Measurements from ENCODE around the gene CLVS2. TPM values are rescaled to one million over a fixed set of nuclear protein-coding genes. Genes with fewer than 3 reads are reported as not detected.

Gene CLVS2
- total and polyA plus RNA-seq, 5 donors from 2014 or later: not detected

DNA sequence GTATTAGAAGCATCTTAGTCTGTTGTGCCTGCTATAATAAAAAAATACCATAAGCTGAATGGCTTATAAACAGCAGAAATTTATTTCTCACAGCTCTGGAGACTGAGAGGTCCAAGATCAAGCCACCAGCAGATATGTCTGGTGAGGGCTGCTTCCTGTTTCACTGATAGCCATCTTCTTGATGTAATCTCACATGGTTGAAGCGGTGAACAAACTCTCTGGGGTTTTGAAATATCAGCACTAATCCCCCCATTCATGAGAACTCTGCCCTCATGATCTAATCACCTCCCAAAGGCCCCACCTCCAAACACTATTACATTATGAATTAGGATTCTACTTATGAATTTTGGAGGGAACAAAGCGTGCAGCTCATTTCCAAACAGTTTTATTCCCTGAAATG is 11.6 kb upstream of the CLVS2 start:
- Mint-ChIP-seq H3K4me1 (no peaks in the 10 kb centered on the region), H3K4me3 (no peak overlapping the region), H3K36me3 (no peaks in the 10 kb centered on the region), H3K9me3 (peaks cover 0 to 22% (median 7%) of the 10 kb centered on the region in 7 donors), H3K27me3 (no peaks in the 10 kb centered on the region), H3K27ac (no peak overlapping the region)
- Histone ChIP-seq H3K27me3 (ENCODE audit: control insufficient read depth, insufficient read depth, low read length) (no peaks in the 10 kb centered on the region), H3K4me3 (ENCODE audit: low read depth, low read length) (no peak overlapping the region), H3K36me3 (ENCODE audit: control insufficient read depth, insufficient read depth, low read length) (no peaks in the 10 kb centered on the region), H3K9me3 (ENCODE audit: control insufficient read depth in 2 of 2, low read length in 2 of 2) (no peaks in the 10 kb centered on the region), H3K27ac (ENCODE audit: insufficient read depth, low read length, poor library complexity, severe bottlenecking) (no peak overlapping the region), H3K4me1 (ENCODE audit: control insufficient read depth, insufficient read depth, low read length, poor library complexity, severe bottlenecking) (no peaks in the 10 kb centered on the region)
- ATAC-seq (ENCODE audit: low read depth in 2 of 2) (no peak), DNase-seq (no peak)

DNA sequence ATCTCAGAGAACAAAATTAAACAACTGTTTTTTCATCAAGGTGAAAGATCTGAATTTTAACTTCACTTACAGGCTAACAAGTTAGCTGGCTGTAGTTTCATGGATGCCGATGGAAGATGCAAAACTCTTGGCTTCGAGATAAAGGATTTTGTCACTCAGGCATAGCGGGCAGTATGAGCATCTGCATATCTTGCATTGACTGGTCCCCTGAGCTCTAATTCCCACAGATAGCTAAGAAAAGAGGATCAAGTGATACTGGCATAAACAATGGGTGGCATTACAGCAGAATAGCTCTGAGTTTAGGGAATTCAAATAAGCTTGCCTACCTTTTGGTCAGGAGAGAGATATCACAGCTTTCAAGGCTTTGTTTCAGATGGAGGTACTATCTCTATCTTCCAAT is 1.8 kb upstream of the CLVS2 start:
- Mint-ChIP-seq H3K27ac (no peak overlapping the region), H3K4me3 (no peak overlapping the region), H3K36me3 (no peaks in the 10 kb centered on the region), H3K9me3 (peaks cover 0 to 9% (median 0%) of the 10 kb centered on the region in 7 donors), H3K4me1 (peaks cover 0 to 2% (median 0%) of the 10 kb centered on the region in 4 donors), H3K27me3 (peaks cover 18% of the 10 kb centered on the region)
- Histone ChIP-seq H3K4me3 (ENCODE audit: low read depth, low read length) (no peak overlapping the region), H3K27ac (ENCODE audit: insufficient read depth, low read length, poor library complexity, severe bottlenecking) (no peak overlapping the region), H3K9me3 (ENCODE audit: control insufficient read depth in 2 of 2, low read length in 2 of 2) (no peaks in the 10 kb centered on the region), H3K27me3 (ENCODE audit: control insufficient read depth, insufficient read depth, low read length) (peaks cover 7% of the 10 kb centered on the region), H3K4me1 (ENCODE audit: control insufficient read depth, insufficient read depth, low read length, poor library complexity, severe bottlenecking) (no peaks in the 10 kb centered on the region), H3K36me3 (ENCODE audit: control insufficient read depth, insufficient read depth, low read length) (no peaks in the 10 kb centered on the region)
- no peak for ATAC-seq (ENCODE audit: low read depth in 2 of 2)
- DNase-seq: no peak

DNA sequence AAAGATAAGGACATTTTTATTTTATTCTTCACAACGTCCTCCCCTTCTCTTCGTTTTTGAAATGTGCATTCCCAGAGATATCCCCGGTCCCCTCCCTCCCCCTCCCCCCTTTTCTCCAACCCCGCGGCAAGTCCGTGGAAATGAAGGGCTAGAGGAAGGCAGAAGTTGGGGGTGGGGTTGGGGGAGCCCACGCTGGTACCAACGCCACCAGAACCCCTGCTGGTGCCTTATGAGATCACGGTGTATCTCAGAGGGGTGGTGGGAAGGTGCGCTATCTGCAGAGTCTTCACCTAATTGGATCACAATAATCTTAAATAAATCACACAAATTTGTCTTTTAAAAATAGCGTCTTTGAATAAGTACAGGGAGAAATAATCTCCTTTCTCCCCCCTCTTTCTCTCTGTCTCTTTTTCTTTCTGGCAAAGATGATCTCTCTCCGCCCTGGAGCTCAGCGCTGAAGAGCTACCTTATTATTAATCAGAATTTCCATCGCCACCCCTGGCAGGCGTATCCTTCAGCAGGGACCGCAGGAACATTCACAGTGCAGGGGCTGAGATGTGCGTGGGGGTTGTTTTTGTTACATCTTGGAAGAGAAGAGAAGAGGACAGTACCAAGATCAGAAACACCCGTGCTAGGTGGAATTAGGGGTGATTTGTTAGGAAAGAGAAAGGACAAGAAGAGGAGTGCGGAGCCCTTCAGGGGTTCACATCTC is 915 bp downstream of the CLVS2 start:
- DNase-seq (no peak), ATAC-seq (ENCODE audit: low read depth in 2 of 2) (no peak)
- no peak overlapping the region for H3K27ac ChIP-seq (ENCODE audit: insufficient read depth, low read length, poor library complexity, severe bottlenecking)
- no peak overlapping the region for H3K27ac Mint-ChIP-seq
- H3K9me3 ChIP-seq (ENCODE audit: control insufficient read depth in 2 of 2, low read length in 2 of 2): no peaks in the 10 kb centered on the region
- H3K36me3 Mint-ChIP-seq: no peaks in the 10 kb centered on the region
- no peak overlapping the region for H3K4me3 ChIP-seq (ENCODE audit: low read depth, low read length)
- peaks cover 0 to 2% (median 0%) of the 10 kb centered on the region in 4 donors for H3K4me1 Mint-ChIP-seq
- H3K9me3 Mint-ChIP-seq: peaks cover 0 to 9% (median 0%) of the 10 kb centered on the region in 7 donors
- no peaks in the 10 kb centered on the region for H3K4me1 ChIP-seq (ENCODE audit: control insufficient read depth, insufficient read depth, low read length, poor library complexity, severe bottlenecking)
- H3K27me3 ChIP-seq (ENCODE audit: control insufficient read depth, insufficient read depth, low read length): peaks cover 7% of the 10 kb centered on the region
- peaks cover 18% of the 10 kb centered on the region for H3K27me3 Mint-ChIP-seq
- no peaks in the 10 kb centered on the region for H3K36me3 ChIP-seq (ENCODE audit: control insufficient read depth, insufficient read depth, low read length)
- H3K4me3 Mint-ChIP-seq: no peak overlapping the region

DNA sequence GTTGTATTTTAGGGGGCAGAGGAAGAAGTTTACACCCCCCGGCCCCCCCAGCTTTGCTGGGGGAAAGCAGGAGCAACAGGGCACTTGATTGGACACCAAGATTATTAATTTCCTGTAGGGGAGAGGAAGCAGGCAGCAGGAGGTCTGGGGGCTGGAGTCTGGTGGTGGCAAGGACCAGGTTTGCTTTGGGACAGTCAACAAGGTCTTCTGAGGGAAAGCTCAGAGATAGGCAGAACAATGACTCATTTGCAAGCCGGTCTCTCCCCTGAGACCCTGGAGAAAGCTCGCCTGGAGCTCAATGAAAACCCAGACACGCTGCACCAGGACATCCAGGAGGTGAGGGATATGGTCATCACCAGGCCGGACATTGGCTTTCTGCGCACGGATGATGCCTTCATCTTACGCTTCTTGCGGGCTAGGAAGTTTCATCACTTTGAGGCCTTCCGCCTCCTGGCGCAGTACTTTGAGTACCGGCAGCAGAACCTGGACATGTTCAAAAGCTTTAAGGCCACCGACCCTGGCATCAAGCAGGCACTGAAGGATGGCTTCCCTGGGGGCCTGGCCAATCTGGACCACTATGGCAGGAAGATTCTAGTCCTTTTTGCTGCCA is 1.6 kb downstream of the CLVS2 start:
- DNase-seq (no peak), ATAC-seq (ENCODE audit: low read depth in 2 of 2) (no peak)
- no peak overlapping the region for H3K27ac Mint-ChIP-seq
- peaks cover 18% of the 10 kb centered on the region for H3K27me3 Mint-ChIP-seq
- Histone ChIP-seq H3K9me3 (ENCODE audit: control insufficient read depth in 2 of 2, low read length in 2 of 2) (no peaks in the 10 kb centered on the region), H3K4me1 (ENCODE audit: control insufficient read depth, insufficient read depth, low read length, poor library complexity, severe bottlenecking) (no peaks in the 10 kb centered on the region), H3K27ac (ENCODE audit: insufficient read depth, low read length, poor library complexity, severe bottlenecking) (no peak overlapping the region), H3K36me3 (ENCODE audit: control insufficient read depth, insufficient read depth, low read length) (no peaks in the 10 kb centered on the region), H3K27me3 (ENCODE audit: control insufficient read depth, insufficient read depth, low read length) (peaks cover 7% of the 10 kb centered on the region), H3K4me3 (ENCODE audit: low read depth, low read length) (no peak overlapping the region)
- H3K9me3 Mint-ChIP-seq: peaks cover 0 to 9% (median 0%) of the 10 kb centered on the region in 7 donors
- no peaks in the 10 kb centered on the region for H3K36me3 Mint-ChIP-seq
- peaks cover 0 to 2% (median 0%) of the 10 kb centered on the region in 4 donors for H3K4me1 Mint-ChIP-seq
- no peak overlapping the region for H3K4me3 Mint-ChIP-seq

DNA sequence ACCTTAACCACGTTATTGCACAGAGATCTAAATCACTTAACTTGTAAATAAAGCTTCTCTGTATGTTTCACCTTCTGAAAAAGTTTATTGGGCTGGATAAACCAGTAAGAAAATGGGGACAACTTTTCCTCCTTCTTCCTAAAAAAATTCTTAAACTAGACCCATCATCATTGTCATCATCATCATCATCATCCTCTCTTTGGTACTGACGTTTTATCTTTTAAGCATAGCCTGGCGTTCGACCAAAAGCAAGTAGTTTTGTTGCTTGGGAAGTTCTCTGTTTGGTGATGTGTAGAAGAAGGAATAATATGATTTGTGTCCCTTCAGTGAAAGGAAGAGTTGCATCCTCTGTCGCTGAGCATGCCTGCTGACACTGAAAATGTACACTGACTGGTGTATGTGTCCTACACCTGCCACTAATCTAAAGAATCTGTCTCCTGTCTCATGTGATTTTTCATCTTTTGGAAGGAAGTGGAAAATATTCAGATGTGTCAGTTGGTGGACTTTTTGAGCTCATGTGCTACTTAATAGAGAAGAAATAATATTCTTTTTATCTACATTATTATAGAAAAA is 2.5 kb downstream of the CLVS2 start:
- H3K36me3 Mint-ChIP-seq: no peaks in the 10 kb centered on the region
- H3K4me3 Mint-ChIP-seq: no peak overlapping the region
- ATAC-seq (ENCODE audit: low read depth in 2 of 2) (no peak), DNase-seq (no peak)
- Histone ChIP-seq H3K4me3 (ENCODE audit: low read depth, low read length) (no peak overlapping the region), H3K9me3 (ENCODE audit: control insufficient read depth in 2 of 2, low read length in 2 of 2) (no peaks in the 10 kb centered on the region), H3K4me1 (ENCODE audit: control insufficient read depth, insufficient read depth, low read length, poor library complexity, severe bottlenecking) (no peaks in the 10 kb centered on the region), H3K27me3 (ENCODE audit: control insufficient read depth, insufficient read depth, low read length) (peaks cover 7% of the 10 kb centered on the region), H3K36me3 (ENCODE audit: control insufficient read depth, insufficient read depth, low read length) (no peaks in the 10 kb centered on the region), H3K27ac (ENCODE audit: insufficient read depth, low read length, poor library complexity, severe bottlenecking) (no peak overlapping the region)
- H3K4me1 Mint-ChIP-seq: peaks cover 0 to 2% (median 0%) of the 10 kb centered on the region in 4 donors
- peaks cover 18% of the 10 kb centered on the region for H3K27me3 Mint-ChIP-seq
- H3K27ac Mint-ChIP-seq: no peak overlapping the region
- peaks cover 0 to 9% (median 0%) of the 10 kb centered on the region in 7 donors for H3K9me3 Mint-ChIP-seq

DNA sequence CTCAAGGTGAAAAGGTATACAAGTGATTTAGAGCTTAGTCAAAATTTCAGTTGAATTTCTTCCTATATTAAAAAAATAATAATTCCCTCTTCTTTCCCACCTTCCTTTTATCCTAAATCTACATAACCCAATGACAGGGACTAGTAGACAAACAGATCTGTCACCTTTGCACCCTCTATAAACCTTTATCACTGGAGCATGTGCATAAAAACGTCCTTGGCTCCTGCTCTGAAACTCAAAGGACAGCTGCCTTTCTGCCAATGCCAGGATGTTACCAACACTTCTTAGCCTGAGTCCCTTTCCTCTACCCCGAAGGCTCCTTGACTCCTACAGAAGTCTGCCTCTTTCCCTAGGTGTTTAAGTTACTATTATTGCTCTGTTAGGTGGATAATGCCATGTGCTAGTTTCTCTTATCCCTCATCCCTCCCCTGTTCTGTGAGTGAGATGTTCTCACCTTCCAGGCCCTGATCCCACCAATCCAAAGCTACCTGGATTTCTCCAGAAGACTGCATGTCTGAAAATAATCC is 4.3 kb downstream of the CLVS2 start:
- Mint-ChIP-seq H3K27me3 (peaks cover 12% of the 10 kb centered on the region), H3K9me3 (peaks cover 0 to 9% (median under 1%) of the 10 kb centered on the region in 7 donors), H3K36me3 (no peaks in the 10 kb centered on the region), H3K4me1 (peaks cover 0 to 2% (median 0%) of the 10 kb centered on the region in 4 donors), H3K4me3 (no peak overlapping the region), H3K27ac (no peak overlapping the region)
- H3K36me3 ChIP-seq (ENCODE audit: control insufficient read depth, insufficient read depth, low read length): no peaks in the 10 kb centered on the region
- no peaks in the 10 kb centered on the region for H3K9me3 ChIP-seq (ENCODE audit: control insufficient read depth in 2 of 2, low read length in 2 of 2)
- DNase-seq (no peak), ATAC-seq (ENCODE audit: low read depth in 2 of 2) (no peak)
- peaks cover 2% of the 10 kb centered on the region for H3K27me3 ChIP-seq (ENCODE audit: control insufficient read depth, insufficient read depth, low read length)
- no peaks in the 10 kb centered on the region for H3K4me1 ChIP-seq (ENCODE audit: control insufficient read depth, insufficient read depth, low read length, poor library complexity, severe bottlenecking)
- no peak overlapping the region for H3K27ac ChIP-seq (ENCODE audit: insufficient read depth, low read length, poor library complexity, severe bottlenecking)
- H3K4me3 ChIP-seq (ENCODE audit: low read depth, low read length): no peak overlapping the region

DNA sequence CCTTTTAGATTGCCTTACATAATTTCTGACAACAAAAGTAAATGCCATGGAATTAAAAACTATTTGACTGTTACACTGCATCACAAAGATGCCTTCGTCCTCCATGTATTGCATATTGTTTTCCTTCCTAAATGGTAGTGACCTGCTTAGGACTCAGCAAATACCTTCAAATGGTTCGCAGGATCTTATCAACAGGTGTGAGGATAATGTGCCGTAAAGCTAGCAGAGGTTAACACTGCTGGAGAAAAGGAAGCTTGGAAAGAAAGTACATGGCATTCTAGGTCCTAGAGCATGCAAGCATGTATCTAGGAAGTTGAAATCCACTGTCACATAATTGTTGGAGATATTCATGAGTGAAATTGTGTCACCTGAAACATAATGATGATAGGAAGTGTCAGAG is 5.5 kb downstream of the CLVS2 start:
- ATAC-seq (ENCODE audit: low read depth in 2 of 2) (no peak), DNase-seq (no peak)
- H3K27me3 Mint-ChIP-seq: peaks cover 6% of the 10 kb centered on the region
- Histone ChIP-seq H3K4me3 (ENCODE audit: low read depth, low read length) (no peak overlapping the region), H3K9me3 (ENCODE audit: control insufficient read depth in 2 of 2, low read length in 2 of 2) (no peaks in the 10 kb centered on the region), H3K27ac (ENCODE audit: insufficient read depth, low read length, poor library complexity, severe bottlenecking) (no peak overlapping the region), H3K27me3 (ENCODE audit: control insufficient read depth, insufficient read depth, low read length) (no peaks in the 10 kb centered on the region), H3K36me3 (ENCODE audit: control insufficient read depth, insufficient read depth, low read length) (no peaks in the 10 kb centered on the region), H3K4me1 (ENCODE audit: control insufficient read depth, insufficient read depth, low read length, poor library complexity, severe bottlenecking) (no peaks in the 10 kb centered on the region)
- peaks cover 0 to 10% (median 2%) of the 10 kb centered on the region in 7 donors for H3K9me3 Mint-ChIP-seq
- H3K36me3 Mint-ChIP-seq: no peaks in the 10 kb centered on the region
- H3K4me3 Mint-ChIP-seq: no peak overlapping the region
- H3K4me1 Mint-ChIP-seq: no peaks in the 10 kb centered on the region
- H3K27ac Mint-ChIP-seq: no peak overlapping the region

Data from CD4-positive, CD25-positive, alpha-beta regulatory T cell (primary cell).